Subcutaneous adipose tissue (tissue), 4 donors: ENCODE measurements around the gene AHDC1. TPM values are rescaled to one million over a fixed set of nuclear protein-coding genes. Genes with fewer than 3 reads are reported as not detected.

Source experiments
- total RNA-seq, 4 donors: library from RNA; depleted of rRNA; stranded (reverse); fragments of >200 nt; gene quantifications; one replicate each; pipeline ENCODE4 v1.1.0, GENCODE V29; 2016
- TF ChIP-seq, protein P1 (sequence below): fragments of 450-650 bp; IDR thresholded peaks from one replicate; pipeline ENCODE4 v1.5.1; 2016; ENCODE audit warnings: low read depth, mild to moderate bottlenecking, control low read depth, antibody characterized with exemption, moderate library complexity

The AHDC1 gene
- total RNA-seq, 4 donors from 2014 or later: 2.9 to 13.6 (median 7.1) TPM

GRCh38 chr1:27522432-27523336 lies 81.3 kb downstream of the AHDC1 start:
- TF ChIP-seq, protein P1, sequence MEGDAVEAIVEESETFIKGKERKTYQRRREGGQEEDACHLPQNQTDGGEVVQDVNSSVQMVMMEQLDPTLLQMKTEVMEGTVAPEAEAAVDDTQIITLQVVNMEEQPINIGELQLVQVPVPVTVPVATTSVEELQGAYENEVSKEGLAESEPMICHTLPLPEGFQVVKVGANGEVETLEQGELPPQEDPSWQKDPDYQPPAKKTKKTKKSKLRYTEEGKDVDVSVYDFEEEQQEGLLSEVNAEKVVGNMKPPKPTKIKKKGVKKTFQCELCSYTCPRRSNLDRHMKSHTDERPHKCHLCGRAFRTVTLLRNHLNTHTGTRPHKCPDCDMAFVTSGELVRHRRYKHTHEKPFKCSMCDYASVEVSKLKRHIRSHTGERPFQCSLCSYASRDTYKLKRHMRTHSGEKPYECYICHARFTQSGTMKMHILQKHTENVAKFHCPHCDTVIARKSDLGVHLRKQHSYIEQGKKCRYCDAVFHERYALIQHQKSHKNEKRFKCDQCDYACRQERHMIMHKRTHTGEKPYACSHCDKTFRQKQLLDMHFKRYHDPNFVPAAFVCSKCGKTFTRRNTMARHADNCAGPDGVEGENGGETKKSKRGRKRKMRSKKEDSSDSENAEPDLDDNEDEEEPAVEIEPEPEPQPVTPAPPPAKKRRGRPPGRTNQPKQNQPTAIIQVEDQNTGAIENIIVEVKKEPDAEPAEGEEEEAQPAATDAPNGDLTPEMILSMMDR: no peak

GRCh38 chr1:27521861-27522431 lies 82.0 kb downstream of the AHDC1 start:
- TF ChIP-seq, protein P1: no peak

- TF ChIP-seq, protein P1: no peak
Observed at GRCh38 chr1:27521336-27521831, 82.6 kb downstream of the AHDC1 start.

DNA sequence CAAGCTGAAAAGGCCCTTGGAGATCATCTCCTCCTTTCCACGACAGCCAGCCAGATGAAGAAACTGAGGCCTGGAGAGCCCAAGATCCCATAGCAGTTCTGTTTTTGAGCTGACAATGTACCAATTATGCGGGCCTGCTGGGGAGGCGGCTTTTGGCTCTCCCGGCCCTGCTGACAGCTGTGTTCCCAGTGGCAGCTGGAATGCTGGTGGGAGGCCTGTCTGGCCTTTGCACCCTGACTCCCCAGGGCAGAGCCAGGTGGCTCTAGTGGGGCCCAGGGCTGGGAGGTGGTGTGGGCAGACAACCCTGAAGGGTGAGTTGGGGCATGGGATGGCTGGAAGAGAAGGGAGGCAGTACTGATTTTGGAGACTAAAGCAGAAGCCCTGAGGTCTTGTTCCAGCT lies 83.3 kb downstream of the AHDC1 start:
- TF ChIP-seq, protein P1: no peak

GRCh38 chr1:27519331-27520258 lies 84.3 kb downstream of the AHDC1 start:
- TF ChIP-seq, protein P1: no peak

GRCh38 chr1:27518808-27519207 lies 85.1 kb downstream of the AHDC1 start:
- TF ChIP-seq, protein P1: no peak
